H9 (cell line): ENCODE data around the gene FRYL. TPM values are rescaled to one million over a fixed set of nuclear protein-coding genes. Genes with fewer than 3 reads are reported as not detected.
"Not testable (repeated sequence)": the region's sequence is repeated elsewhere in the genome, so short reads cannot be mapped to it uniquely, and the experiment has no call there.

ENCODE experiments used
- DNase-seq: peaks from one replicate; pipeline ENCODE4 v3.0.0-alpha.2; 2017
- H2AFZ ChIP-seq: one replicate; pipeline ENCODE4 v1.6.1; 2013; ENCODE audit warnings: mild to moderate bottlenecking, low read length, control low read depth, moderate library complexity
- H2AK5ac ChIP-seq: 2 replicates; pipeline ENCODE4 v1.6.1; 2013; ENCODE audit warnings: low read length, control low read depth, mixed read lengths; ENCODE audit not compliant: insufficient read length
- H2BK120ac ChIP-seq: one replicate; pipeline ENCODE4 v1.6.1; 2013; ENCODE audit warnings: low read depth, mild to moderate bottlenecking, low read length, control low read depth, inconsistent platforms; ENCODE audit not compliant: poor library complexity, severe bottlenecking
- H2BK12ac ChIP-seq: 2 replicates; pipeline ENCODE4 v1.6.1; 2013; ENCODE audit warnings: low read length, control low read depth, mixed read lengths, low read depth; ENCODE audit not compliant: insufficient read length
- H2BK15ac ChIP-seq: 2 replicates; pipeline ENCODE4 v1.6.1; 2013; ENCODE audit warnings: low read depth, low read length, control low read depth
- H2BK20ac ChIP-seq: one replicate; pipeline ENCODE4 v1.6.1; 2013; ENCODE audit warnings: low read depth, mild to moderate bottlenecking, low read length, control low read depth, inconsistent platforms; ENCODE audit not compliant: poor library complexity, severe bottlenecking
- H2BK5ac ChIP-seq: 2 replicates; pipeline ENCODE4 v1.6.1; 2013; ENCODE audit warnings: low read length, control low read depth, mixed read lengths; ENCODE audit not compliant: insufficient read length
- H3K14ac ChIP-seq: 2 replicates; pipeline ENCODE4 v1.6.1; 2013; ENCODE audit warnings: low read length, control low read depth; ENCODE audit not compliant: insufficient read depth
- H3K18ac ChIP-seq: 2 replicates; pipeline ENCODE4 v1.6.1; 2013; ENCODE audit warnings: low read depth, mild to moderate bottlenecking, mixed read lengths, low read length, control low read depth; ENCODE audit not compliant: insufficient read length
- H3K23ac ChIP-seq: 2 replicates; pipeline ENCODE4 v1.6.1; 2013; ENCODE audit warnings: low read length, control low read depth, mixed read lengths, low read depth; ENCODE audit not compliant: insufficient read length
- H3K23me2 ChIP-seq: 2 replicates; pipeline ENCODE4 v1.6.1; 2013; ENCODE audit warnings: low read depth, mild to moderate bottlenecking, mixed read lengths, low read length, control low read depth; ENCODE audit not compliant: insufficient read length, poor library complexity, severe bottlenecking
- H3K27ac ChIP-seq: 2 replicates; pipeline ENCODE4 v1.5.1; 2013; ENCODE audit warnings: low read length, control low read depth, mixed read lengths, low read depth; ENCODE audit not compliant: insufficient read length
- H3K27me3 ChIP-seq: 2 replicates; pipeline ENCODE4 v1.6.1; 2013; ENCODE audit warnings: low read length, control low read depth, inconsistent platforms; ENCODE audit not compliant: insufficient read depth
- H3K4ac ChIP-seq: 2 replicates; pipeline ENCODE4 v1.6.1; 2013; ENCODE audit warnings: low read depth, mild to moderate bottlenecking, control low read depth, inconsistent platforms, low read length, moderate library complexity
- H3K4me1 ChIP-seq: 2 replicates; pipeline ENCODE4 v1.6.1; 2013; ENCODE audit warnings: low read length, control low read depth, inconsistent platforms; ENCODE audit not compliant: insufficient read depth
- H3K4me2 ChIP-seq: 2 replicates; pipeline ENCODE4 v1.6.1; 2013; ENCODE audit warnings: low read length, control low read depth, mixed read lengths; ENCODE audit not compliant: insufficient read length, insufficient read depth
- H3K56ac ChIP-seq: 2 replicates; pipeline ENCODE4 v1.6.1; 2013; ENCODE audit warnings: low read depth, mild to moderate bottlenecking, mixed read lengths, low read length, control low read depth; ENCODE audit not compliant: insufficient read length
- H3K79me1 ChIP-seq: 2 replicates; pipeline ENCODE4 v1.6.1; 2013; ENCODE audit warnings: low read depth, mild to moderate bottlenecking, moderate library complexity, low read length, control low read depth, inconsistent platforms; ENCODE audit not compliant: insufficient read depth, poor library complexity, severe bottlenecking
- H3K79me2 ChIP-seq: 2 replicates; pipeline ENCODE4 v1.6.1; 2013; ENCODE audit warnings: low read length, control low read depth, inconsistent platforms; ENCODE audit not compliant: insufficient read depth
- H3K9ac ChIP-seq: 2 replicates; pipeline ENCODE4 v1.6.1; 2013; ENCODE audit warnings: low read length, control low read depth, mixed read lengths; ENCODE audit not compliant: insufficient read length; ENCODE audit errors: extremely low read depth
- H3K9me3 ChIP-seq: one replicate; pipeline ENCODE4 v1.6.1; 2013; ENCODE audit warnings: low read depth, low read length, inconsistent platforms; ENCODE audit not compliant: control insufficient read depth
- H3T11ph ChIP-seq: one replicate; pipeline ENCODE4 v1.6.1; 2013; ENCODE audit warnings: mild to moderate bottlenecking, low read length, control low read depth, inconsistent platforms
- H4K20me1 ChIP-seq: one replicate; pipeline ENCODE4 v1.6.1; 2013; ENCODE audit not compliant: control insufficient read depth, insufficient read length, insufficient read depth
- H4K5ac ChIP-seq: 2 replicates; pipeline ENCODE4 v1.6.1; 2013; ENCODE audit warnings: low read depth, mild to moderate bottlenecking, mixed read lengths, low read length, control low read depth; ENCODE audit not compliant: insufficient read length
- H4K8ac ChIP-seq: replicated peaks from 2 replicates; pipeline ENCODE4 v1.6.1; 2013; ENCODE audit warnings: low read length, control low read depth, mixed read lengths, low read depth; ENCODE audit not compliant: insufficient read length
- H4K91ac ChIP-seq: 2 replicates; pipeline ENCODE4 v1.6.1; 2013; ENCODE audit warnings: low read depth, mild to moderate bottlenecking, moderate library complexity, mixed read lengths, low read length, control low read depth; ENCODE audit not compliant: insufficient read length
- H3K27ac Mint-ChIP-seq, 3 experiments: 2 replicates in 2 of 3; 3 replicates in 1 of 3; pipeline ENCODE4 v1.8.0; 2020 to 2021; ENCODE audit warnings: mixed read lengths in 3 of 3, mild to moderate bottlenecking in 1 of 3, moderate library complexity in 1 of 3
- H3K27me3 Mint-ChIP-seq: 2 replicates; pipeline ENCODE4 v1.8.0; 2021; ENCODE audit warnings: low read depth, mild to moderate bottlenecking, moderate library complexity, mixed read lengths
- H3K36me3 Mint-ChIP-seq, 3 experiments: 2 replicates in 2 of 3; 3 replicates in 1 of 3; pipeline ENCODE4 v1.8.0; 2020 to 2021; ENCODE audit warnings: low read depth in 3 of 3, mixed read lengths in 3 of 3; ENCODE audit not compliant: insufficient read depth in 1 of 3
- H3K4me1 Mint-ChIP-seq, 2 experiments: 2 replicates each; pipeline ENCODE4 v1.8.0; 2020; ENCODE audit warnings: mixed read lengths in 2 of 2
- H3K4me3 Mint-ChIP-seq, 2 experiments: 2 replicates in 1 of 2; 3 replicates in 1 of 2; pipeline ENCODE4 v1.8.0; 2020 to 2021; ENCODE audit warnings: mild to moderate bottlenecking in 2 of 2, mixed read lengths in 2 of 2, moderate library complexity in 1 of 2
- H3K9me3 Mint-ChIP-seq, 2 experiments: 2 replicates in 1 of 2; 3 replicates in 1 of 2; pipeline ENCODE4 v1.8.0; 2020; ENCODE audit warnings: mild to moderate bottlenecking in 2 of 2, mixed read lengths in 2 of 2, moderate library complexity in 1 of 2
- CTCF ChIP-seq: fragments of 200-600 bp; sonication (generic); conservative IDR thresholded peaks from 3 replicates; pipeline ENCODE4 v1.8.0; 2021; ENCODE audit warnings: antibody characterized with exemption, mild to moderate bottlenecking
- WGBS: extraction: QIAGEN DNeasy Blood & Tissue Kit; methylation state at CpG from one replicate; pipeline ENCODE4 v1.1.7; 2013; ENCODE audit warnings: missing lambda C conversion rate, low lambda C conversion rate, mixed read lengths; ENCODE audit not compliant: insufficient read length; ENCODE audit errors: extremely low coverage; 5-methylcytosine and 5-hydroxymethylcytosine counted together
- total RNA-seq: library from RNA; stranded (reverse); gene quantifications from 2 replicates; pipeline ENCODE4 v1.2.1, GENCODE V29; 2021

The FRYL gene
- total RNA-seq, 1 experiment from 2014 or later: 31.5 TPM

GRCh38 chr4:48801016-48801715 is 21.1 kb upstream of the FRYL start:
- Histone ChIP-seq H3K18ac (no peak overlapping the region), H2BK15ac (no peak overlapping the region), H3K27ac (no peak overlapping the region), H2BK120ac (no peak overlapping the region), H3K56ac (no peak overlapping the region), H4K5ac (no peak overlapping the region), H4K20me1 (no peaks in the 10 kb centered on the region), H2AK5ac (no peak overlapping the region), H2AFZ (no peak overlapping the region), H2BK5ac (no peak overlapping the region), H3K79me2 (no peaks in the 10 kb centered on the region), H3K23ac (no peak overlapping the region), H4K8ac (no peak overlapping the region), H3K23me2 (no peaks in the 10 kb centered on the region), H3K79me1 (no peaks in the 10 kb centered on the region), H4K91ac (no peak overlapping the region), H2BK12ac (no peak overlapping the region), H3K4me1 (peaks cover 4% of the 10 kb centered on the region; the same call in 1 of the 2 replicates), H3K4ac (no peak overlapping the region), H3K9ac (no peak overlapping the region), H3K4me2 (no peak overlapping the region), H2BK20ac (no peak overlapping the region), H3K27me3 (no peaks in the 10 kb centered on the region), H3K9me3 (no peaks in the 10 kb centered on the region), H3T11ph (no peak overlapping the region), H3K14ac (no peak overlapping the region)
- Mint-ChIP-seq H3K36me3 (no peaks in the 10 kb centered on the region), H3K9me3 (no peaks in the 10 kb centered on the region), H3K4me1 (peaks cover 15 to 17% of the 10 kb centered on the region in 2 experiments), H3K4me3 (no peak overlapping the region), H3K27ac (no peak overlapping the region), H3K27me3 (no peaks in the 10 kb centered on the region)
- no peak for TF ChIP-seq CTCF
- DNase-seq: no peak
- no CpG with 5 or more reads among the region's 3 CpGs for WGBS

- not testable (repeated sequence) for H3K18ac ChIP-seq
Measured at GRCh38 chr4:48800155-48800554, 20.1 kb upstream of the FRYL start.

More at GRCh38 chr4:48800155-48800554, 20.1 kb upstream of the FRYL start:
- not testable (repeated sequence) for H3T11ph ChIP-seq, H3K4ac ChIP-seq, H3K27me3 ChIP-seq, H3K14ac ChIP-seq, H3K36me3 Mint-ChIP-seq, H3K9me3 Mint-ChIP-seq, H4K91ac ChIP-seq, H4K5ac ChIP-seq, H3K56ac ChIP-seq, H3K9me3 ChIP-seq, H2BK15ac ChIP-seq, H3K79me1 ChIP-seq, H3K4me2 ChIP-seq, H2AK5ac ChIP-seq, H2BK20ac ChIP-seq, H3K4me1 ChIP-seq, H3K4me3 Mint-ChIP-seq, H3K27me3 Mint-ChIP-seq, H4K8ac ChIP-seq, H3K79me2 ChIP-seq, H3K23me2 ChIP-seq, DNase-seq, H2BK5ac ChIP-seq, H3K9ac ChIP-seq, H3K27ac Mint-ChIP-seq, H2BK120ac ChIP-seq, H2AFZ ChIP-seq, H4K20me1 ChIP-seq, H3K27ac ChIP-seq, H2BK12ac ChIP-seq, H3K23ac ChIP-seq
- peaks cover 16 to 18% of the 10 kb centered on the region in 2 experiments for H3K4me1 Mint-ChIP-seq
- WGBS: no CpG with 5 or more reads among the region's 2 CpGs
